ENCODE results near the gene PIM2.

PIM2 gene

DNA sequence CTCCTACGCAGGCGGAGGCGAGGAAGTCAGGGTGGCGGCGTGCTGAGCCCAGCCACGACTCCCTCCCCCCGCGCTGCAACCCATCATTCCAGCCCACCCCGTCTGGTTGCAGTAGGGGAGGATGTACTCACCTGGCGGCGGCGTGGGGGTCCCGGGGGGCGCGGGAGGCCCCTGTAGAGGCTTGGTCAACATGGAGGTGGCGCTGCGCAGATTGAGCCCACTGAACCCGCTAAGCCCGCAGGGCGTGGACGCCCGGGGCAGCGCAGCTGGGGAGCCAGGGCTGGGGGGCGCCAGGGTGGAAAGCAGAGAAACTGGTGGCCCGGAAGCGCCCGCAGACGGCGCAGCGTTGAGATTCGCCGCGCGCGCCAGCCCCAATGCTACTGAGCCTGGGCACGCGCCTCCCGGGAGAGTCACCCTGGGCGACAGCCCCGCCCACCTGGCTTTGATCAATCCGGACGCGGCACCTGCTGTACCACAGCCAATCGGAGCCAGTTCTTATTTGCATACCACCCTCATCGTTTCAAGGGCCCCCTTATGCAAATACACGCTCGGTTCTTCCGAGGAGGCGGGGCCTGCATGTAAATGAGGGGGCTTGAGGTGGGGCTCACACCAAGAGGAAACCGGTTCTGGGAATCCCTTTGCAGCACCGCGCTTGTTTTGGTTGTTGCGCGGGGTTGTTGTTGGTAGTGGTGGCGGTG lies at the start of gene PIM2:
Gene PIM2 (minus strand): TSS at position 382 of the 698 bp plus-strand sequence. CDS start 190 bp downstream, at position 192.
- in situ Hi-C loops (cut with HindIII; ENCODE audit: low sequenced_read_pairs) = no loop called here

DNA sequence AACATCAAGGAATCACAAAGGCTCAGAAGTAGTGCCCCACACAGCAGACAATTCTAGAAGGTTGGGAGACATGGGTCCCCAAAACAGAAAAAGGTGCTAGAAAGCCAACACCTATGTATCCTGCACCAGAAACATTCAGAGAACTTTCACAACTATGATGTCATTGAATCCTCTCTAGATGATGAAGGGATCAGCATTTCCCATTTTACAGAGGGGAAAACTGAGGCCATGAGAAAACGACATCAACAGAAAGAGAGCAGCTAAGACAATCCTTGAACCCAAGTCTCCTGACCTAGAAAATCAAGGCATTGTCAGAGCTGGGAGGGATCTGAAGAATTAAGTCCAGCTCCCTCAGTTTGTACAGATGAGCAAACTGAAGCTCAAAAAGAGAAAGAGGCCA lies 49.6 kb upstream of the PIM2 start:
- in situ Hi-C loops (cut with HindIII; ENCODE audit: low sequenced_read_pairs) = no loop called here

DNA sequence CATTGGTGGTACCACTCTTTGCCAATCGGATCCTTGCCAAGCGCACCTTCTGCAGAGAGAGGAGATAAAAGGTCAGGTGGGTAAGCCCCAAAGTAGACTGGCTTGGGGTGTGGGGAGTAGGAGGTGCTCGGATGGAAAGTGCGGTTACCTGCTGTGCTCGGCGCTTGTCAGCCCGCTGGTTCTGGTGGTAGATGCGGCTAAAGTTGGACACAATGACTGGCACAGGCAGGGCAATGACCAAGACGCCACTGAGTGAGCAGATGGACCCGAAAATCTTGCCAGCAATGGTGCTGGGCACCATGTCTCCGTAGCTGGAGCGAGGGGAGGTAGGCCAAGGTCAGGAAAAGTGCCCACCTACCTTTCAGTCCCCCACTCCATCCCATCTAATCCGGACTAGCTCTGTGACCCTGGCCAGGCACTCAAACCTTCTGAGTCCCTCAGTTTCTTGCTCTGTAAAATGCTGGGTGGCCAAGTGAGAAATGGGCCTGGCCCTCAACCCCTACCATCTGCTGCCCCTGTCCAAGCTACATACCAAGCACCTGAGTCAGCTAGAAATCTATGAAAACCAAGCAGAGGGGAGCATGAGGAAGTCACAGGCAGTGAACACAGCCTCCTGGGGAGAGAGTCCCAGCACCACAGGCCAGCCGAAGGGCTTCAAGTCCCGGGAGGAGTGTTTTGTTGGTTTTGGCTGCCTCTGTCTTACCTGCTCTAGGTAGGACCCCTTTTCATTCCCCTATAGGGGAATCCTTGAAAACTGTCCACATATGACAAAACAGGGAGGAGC lies 48.2 kb upstream of the PIM2 start:
- in situ Hi-C loops (cut with HindIII; ENCODE audit: low sequenced_read_pairs) = no loop called here

DNA sequence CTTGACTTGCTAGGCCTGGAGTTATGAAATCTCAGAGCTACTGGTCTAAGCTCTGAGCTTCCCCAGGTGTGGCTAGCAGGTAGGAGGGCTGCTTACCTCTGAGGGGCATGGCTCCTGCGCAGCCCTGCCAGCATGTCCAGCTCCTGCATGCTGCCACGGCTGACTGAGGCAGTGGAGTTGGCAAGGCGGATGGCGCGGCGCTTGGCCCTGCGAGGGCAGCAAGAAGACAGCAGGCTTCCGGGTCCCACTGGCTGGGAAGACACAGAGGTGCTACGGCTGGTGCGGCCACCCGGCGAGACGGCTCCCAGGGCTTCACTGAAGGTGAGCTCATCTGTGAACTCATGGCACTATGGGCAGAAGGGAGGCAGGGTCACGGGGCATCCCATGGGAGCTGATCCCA lies 47.1 kb upstream of the PIM2 start:
- in situ Hi-C loops (cut with HindIII; ENCODE audit: low sequenced_read_pairs) = no loop called here

DNA sequence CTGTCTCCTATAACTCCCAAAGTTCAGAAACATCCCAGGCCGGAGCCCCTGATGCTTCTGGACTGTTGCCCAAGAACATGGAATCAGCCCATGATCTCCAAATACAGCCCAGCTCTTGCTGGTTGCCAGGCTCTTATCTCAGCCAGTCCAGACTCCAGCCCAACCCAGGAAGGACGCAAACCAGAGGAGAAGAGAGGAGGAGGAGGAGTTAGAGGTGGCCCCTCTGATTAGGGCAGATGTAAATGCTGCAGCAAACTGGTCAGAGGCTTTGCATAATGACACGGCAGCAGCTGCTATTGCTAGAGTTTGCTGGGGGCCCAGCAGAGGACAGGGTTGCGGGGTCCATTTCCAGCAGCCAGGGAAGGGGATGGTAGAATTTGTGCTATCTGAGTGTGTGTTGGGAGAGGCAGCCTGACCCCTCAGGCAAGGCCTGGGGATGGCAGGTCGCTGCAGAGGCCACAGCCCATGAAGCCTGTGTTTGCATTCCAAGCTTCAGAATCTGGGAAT lies 42.8 kb upstream of the PIM2 start:
- in situ Hi-C loops (cut with HindIII; ENCODE audit: low sequenced_read_pairs) = no loop called here

DNA sequence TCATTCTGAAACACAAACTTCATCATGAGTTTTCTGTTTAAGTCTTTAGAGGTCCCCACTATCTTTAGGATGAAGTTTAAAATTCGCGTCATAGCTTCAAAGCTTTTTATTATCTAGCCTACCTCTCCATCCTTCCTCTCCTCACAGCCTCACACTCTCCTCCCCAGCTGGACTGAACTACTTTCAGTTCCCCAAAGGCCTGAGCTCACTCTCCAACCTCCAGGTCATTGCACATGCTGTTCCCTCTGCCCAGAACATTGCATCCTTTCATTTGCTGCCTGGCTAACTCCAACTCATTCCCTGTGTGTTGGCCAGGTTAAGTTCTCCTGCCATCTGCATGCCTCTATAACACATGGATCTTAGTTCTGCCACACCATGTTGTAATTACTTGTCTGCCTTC lies 41.5 kb upstream of the PIM2 start:
- in situ Hi-C loops (cut with HindIII; ENCODE audit: low sequenced_read_pairs) = no loop called here

DNA sequence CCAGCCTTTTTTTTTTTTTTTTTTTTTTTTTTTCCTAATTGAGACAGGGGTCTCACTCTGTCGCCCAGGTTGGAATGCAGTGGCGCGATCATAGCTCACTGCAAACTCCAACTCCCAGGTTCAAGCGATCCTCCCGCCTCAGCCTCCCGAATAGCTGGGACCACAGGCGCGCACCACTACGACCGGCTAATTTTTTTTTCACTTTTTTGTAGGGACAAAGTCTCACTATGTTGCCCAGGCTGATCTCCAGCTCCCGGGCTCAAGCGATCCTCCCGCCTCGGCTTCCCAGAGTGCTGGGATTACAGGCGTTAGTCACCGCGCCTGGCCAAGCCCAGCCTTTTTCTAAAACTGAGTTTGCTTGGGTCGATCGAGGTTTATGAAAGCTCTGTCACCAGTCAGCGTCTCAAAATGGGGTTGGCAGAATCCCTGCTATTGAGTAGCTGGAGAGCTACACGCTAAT lies 39.8 kb upstream of the PIM2 start:
- in situ Hi-C loops (cut with HindIII; ENCODE audit: low sequenced_read_pairs) = no loop called here

DNA sequence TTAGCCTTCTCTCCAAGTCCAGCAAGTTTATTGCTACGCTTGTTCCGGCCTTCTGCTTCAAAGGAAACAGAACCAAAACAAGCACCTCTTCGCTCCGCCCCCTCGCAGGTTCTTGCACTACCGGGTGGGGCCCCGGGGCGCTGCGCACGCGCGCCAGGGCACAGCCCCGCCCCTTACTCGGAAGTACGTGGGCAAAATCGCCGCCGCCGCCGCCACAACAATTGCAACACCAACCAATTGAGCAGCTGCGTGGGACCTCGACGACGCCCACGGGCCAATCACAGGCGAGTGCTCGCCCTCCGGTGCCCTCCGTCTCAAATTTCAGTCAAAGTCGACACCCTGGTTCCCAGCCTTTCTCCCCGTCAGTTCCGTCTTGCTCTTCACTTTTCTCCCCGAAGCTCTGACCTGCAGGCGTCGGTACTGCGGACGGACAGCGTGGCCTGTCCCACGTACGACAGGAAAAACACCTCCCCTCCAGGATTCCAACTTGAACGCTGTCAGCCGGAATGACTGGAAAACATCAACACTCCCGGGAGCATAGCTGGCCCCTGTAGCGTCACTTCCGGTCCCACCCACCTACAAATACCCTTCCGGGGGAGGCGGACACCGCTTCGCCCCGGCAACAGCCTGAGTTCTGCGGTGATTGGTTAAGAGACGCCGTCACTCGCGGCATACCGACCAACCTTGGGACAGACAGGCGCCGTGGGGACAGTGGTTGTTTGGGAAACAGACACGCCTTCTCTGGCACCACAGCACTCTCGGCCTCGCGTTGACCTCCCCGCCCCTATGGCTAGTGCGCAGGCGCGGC lies 39.2 kb upstream of the PIM2 start:
- in situ Hi-C loops (cut with HindIII; ENCODE audit: low sequenced_read_pairs) = no loop called here

DNA sequence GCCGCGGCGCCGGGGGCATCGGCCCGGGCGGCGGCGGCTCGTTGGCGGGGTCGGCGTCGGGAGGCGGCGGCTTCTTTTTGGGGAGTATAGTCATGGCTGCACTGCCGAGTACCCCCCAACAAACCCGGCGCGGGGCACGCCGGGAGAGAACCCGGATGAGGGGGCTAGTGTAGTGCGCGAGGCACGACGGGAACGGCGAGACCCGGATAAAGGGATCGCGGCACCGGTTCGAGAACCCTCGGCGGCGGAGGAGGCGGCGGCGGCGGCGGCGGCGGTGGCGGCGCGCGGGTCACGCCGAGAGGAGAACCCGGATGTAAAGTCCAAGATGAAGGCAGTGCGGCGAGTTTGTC lies 38.6 kb upstream of the PIM2 start, which contains the start of gene OTUD5:
Gene OTUD5 (minus strand): TSS at position 131 of the 350 bp plus-strand sequence. CDS start 37 bp downstream, at position 94.
- in situ Hi-C loops (cut with HindIII; ENCODE audit: low sequenced_read_pairs) = no loop called here

DNA sequence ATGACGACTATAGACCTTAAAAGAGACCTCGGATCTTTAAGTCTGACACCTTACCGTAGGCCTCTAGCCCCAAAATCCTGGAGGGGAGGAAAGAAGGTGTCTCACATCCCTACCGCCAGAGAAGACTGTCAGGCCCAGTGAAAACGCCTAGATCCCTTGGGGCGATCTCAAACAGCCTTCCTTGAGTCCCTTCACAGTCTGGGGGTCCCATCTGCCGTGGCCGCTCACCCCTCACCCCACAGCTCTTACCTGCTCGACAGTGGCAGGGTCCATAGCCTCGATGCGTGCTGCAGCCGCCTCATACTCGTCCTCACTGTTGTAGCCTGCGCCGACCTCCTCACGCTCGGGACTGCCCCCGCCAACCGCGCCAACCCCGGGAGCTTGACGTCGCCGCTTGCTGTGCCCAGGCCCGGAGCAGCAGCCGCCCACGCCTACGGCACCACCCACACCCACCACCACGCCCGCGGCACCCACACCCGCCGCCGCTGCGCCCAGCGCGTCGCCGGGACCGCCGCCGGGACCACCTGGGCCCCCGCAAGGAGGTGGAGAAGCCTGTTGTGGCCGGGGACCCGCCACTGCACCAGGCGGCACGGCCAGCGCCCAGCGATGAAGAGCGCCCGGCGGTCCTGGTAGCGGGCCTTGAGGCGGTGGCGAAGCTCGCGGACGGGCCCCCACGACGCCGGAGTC lies 38.0 kb upstream of the PIM2 start:
- in situ Hi-C loops (cut with HindIII; ENCODE audit: low sequenced_read_pairs) = no loop called here

DNA sequence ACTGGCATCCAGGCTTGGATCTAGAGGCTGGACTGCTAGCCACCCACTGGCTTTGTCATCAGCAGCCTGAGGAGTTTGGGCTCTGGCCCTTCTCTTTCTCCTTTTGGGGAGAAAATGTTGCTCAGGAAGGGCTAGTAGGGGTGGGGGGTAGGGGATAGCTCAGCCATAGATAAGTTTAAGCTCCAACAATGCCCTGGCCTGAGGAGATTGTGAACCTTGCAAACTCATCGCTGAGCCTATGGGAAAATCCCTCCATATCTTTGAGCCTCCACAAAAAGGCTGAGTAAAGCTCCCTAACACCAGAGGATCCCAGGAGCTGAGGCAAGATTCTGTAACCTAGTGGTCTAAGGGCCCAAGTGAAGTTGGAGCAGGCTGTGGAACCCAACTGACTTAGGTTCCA lies 29.8 kb upstream of the PIM2 start:
- in situ Hi-C loops (cut with HindIII; ENCODE audit: low sequenced_read_pairs) = no loop called here

DNA sequence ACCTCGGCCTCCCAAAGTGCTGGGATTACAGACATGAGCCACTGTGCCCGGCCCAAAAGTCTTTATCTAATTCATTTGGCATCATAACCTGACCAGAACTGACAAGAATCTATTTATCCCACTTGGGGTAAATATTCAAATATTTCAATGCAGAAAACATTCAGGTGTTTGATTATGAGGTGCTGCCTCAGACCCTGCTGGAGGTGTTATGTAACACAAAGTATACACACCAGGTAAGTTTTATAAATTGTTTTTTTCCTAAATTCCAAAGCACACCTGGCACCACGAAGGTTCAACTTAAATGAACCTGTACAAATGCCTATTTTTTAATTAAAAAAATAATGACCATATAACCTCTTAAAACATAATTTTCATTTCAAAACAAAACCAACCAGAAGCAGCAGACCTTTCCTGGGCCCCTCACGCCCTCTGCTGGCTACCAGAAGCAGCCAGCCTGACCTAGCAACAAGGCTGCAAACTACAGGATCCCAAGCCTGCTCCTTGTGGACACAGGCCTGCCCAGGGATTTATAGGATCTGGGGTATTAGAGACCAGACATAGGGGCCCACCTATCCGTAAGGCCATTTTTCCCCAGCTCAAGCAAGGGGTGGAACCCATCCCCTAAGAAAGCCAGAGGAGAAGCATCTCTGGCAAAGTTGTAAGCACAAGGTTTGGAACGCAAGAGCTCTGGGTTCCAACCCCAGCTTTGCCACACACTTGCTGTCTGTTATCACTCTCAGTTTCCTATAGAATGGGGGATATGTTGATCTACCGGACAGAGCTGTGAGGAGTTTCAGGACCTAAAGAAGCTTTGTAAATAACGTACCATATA lies 26.9 kb upstream of the PIM2 start:
- in situ Hi-C loops (cut with HindIII; ENCODE audit: low sequenced_read_pairs) = no loop called here

DNA sequence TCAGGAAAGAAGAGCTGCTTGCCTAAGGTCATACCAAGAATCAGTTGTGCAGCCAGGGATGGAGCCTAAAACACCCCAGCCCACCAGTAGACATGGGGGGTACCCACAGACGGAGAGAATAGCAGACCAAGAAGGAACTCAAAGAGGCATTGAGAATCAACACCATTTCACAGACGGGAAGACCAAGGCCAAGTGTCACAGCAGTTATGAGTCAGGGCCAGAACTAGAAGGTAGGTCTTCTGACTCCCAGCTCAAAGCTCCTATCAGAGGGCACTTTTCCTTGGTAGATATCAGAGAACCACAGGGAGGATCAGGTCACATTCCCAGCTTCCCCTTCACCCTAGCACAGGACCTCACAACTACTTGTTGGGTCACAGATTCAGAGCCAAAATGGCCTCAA lies 24.1 kb upstream of the PIM2 start:
- in situ Hi-C loops (cut with HindIII; ENCODE audit: low sequenced_read_pairs) = no loop called here

DNA sequence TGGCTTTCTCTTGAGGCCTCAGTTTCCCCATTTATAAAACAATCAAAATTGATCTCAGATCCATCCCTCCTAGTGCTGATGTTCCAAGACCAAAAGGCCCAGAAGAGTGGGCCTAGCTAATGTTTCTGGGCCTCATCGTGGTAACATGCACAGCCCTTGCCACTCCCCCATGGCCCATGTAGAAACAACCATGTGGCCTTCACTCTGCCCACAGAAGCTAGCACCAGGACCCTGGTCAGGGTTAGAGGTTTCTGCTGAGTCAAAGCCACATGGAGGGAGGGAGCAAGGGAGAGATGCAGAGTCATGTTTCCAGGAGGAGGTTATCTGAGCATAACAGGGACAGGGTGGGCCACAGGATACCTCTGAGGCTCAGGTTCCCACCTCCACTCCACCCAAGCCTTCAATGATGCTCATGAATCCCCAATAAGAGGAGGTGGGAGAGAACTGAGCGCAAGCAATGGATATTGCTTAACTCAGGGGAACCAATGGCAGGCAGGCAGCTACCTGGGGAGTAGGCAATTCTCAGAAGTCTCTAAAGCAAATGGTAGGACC lies 21.7 kb upstream of the PIM2 start:
- in situ Hi-C loops (cut with HindIII; ENCODE audit: low sequenced_read_pairs) = no loop called here

DNA sequence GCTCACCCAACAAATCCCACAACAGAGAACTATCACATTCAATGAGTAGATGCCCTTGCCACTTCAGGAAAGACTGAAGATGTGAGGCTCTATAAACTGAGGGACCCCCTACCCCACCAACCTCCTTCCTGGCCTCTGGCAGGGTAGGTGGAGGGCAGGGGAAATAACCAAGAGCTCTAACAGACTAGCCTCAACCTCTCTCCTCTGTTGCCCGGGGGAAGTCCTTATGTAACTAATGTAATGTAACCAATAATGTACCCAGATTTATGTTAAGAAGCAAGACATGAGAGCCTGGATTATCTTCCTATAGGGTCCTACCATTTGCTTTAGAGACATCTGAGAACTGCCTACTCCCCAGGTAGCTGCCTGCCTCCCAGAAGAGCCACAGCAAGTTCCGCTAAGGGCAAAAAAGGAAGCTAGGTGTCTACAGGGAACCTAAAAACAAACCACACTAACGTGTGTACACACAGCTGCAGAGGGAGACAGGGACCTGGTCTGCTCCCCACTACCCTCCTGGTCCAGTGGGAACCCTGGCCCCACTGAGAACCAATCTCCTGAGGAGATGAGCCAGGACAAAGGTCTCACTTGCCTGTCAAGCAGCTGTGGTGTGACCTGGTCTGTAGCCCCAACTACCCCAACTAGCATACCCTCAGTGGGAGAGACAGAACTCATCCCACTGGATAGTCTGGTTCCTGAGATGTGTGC lies 20.9 kb upstream of the PIM2 start:
- in situ Hi-C loops (cut with HindIII; ENCODE audit: low sequenced_read_pairs) = no loop called here

DNA sequence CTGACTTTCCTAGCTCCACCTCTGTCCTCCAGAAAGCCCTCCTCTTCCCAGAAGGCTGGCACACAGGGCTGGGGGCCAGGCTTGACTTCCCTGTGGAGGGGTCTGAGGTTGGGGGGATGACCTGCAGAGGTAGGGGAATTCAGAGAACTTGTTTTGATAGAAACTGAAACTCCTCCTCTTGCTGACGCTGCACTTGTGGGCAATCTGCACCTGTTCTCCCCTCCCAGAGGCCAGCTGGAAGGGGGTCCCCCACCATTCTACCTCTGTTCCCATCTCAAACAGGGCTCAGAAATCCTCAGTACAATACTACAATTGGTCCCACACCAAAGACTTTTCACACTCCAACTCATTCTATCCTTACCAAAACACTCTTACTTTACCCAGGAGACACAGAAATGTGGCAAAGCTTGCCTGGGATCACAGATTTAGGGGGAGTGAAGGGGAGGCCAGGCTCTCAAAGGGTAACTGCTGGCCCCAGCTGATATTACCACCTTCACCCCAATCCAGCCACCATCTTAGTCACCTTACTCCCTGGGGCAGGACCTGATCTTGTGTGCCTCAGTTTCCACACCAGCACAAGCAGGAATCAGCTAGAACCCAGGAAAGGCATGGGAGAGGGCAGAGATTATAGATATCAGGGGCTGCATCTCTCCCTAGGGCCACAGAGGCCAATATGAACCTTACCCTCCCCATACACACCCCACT lies 20.0 kb upstream of the PIM2 start:
- in situ Hi-C loops (cut with HindIII; ENCODE audit: low sequenced_read_pairs) = no loop called here

DNA sequence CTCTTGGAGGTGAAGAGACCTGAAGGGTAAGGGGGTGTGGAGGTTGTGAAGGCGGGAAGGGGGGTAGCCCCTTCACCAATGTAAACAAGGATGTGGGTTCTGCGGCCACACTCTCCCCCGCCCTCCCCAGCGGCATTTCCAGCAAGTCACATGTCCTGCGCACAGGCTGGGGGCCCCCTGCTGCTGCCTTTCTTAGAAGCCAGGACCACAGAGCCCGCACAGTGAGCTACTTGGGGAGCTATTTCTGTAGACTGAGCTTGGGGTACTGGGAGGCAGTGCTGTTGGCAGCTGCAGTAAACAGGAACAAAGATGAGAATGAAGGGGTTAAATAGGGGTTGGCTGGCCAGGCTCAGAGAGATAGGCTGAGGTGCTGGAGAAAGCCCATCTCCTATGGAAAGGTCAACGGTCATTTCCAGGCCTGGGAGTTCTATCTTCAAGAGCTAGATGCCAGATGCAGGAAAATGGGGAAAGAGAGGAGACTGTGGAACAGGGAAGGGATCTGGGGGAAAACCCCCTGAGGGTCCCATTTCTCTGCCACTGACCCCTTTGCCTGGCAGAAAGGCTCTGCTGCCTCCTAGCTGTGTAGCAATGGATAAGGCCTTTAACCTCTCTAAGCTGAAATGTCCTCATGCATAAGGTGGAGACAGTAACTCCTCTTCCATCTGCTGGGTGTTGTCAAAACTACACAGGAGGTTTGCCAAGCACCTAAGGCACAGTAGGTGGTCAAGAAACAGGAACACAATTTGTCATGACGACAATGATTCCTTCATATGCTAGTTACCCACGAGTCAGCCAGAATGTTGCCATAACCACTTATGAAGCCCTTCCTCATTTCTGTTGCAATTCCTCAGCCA lies 18.5 kb upstream of the PIM2 start:
- in situ Hi-C loops (cut with HindIII; ENCODE audit: low sequenced_read_pairs) = no loop called here
